Endodermal cell (in vitro differentiated cells): Measurements from ENCODE around the gene BCL7A. TPM values are rescaled to one million over a fixed set of nuclear protein-coding genes. Genes with fewer than 3 reads are reported as not detected.
A peak's percentile ranks its signal among the peaks of the same experiment; 100 is the strongest.

Experiments
- DNase-seq: peaks from one replicate; pipeline ENCODE4 v3.0.0-alpha.2; 2017
- H3K27ac ChIP-seq: 2 replicates; pipeline ENCODE4 v1.5.1; 2013; ENCODE audit warnings: mild to moderate bottlenecking, low read depth, low read length, moderate library complexity
- H3K27me3 ChIP-seq: 2 replicates; pipeline ENCODE4 v1.6.1; 2013; ENCODE audit warnings: mild to moderate bottlenecking, low read length, moderate library complexity; ENCODE audit not compliant: insufficient read depth, control insufficient read depth, poor library complexity, severe bottlenecking
- H3K36me3 ChIP-seq: 2 replicates; pipeline ENCODE4 v1.7.0; 2013; ENCODE audit warnings: mild to moderate bottlenecking, low read length, moderate library complexity; ENCODE audit not compliant: control insufficient read depth, insufficient read depth
- H3K4me1 ChIP-seq: one replicate; pipeline ENCODE4 v1.7.0; 2013; ENCODE audit warnings: low read length; ENCODE audit not compliant: control insufficient read depth, insufficient read depth
- H3K4me3 ChIP-seq: 2 replicates; pipeline ENCODE4 v1.5.1; 2013; ENCODE audit warnings: mild to moderate bottlenecking, low read length, moderate library complexity
- H3K9ac ChIP-seq: 2 replicates; pipeline ENCODE4 v1.6.1; 2013; ENCODE audit warnings: mild to moderate bottlenecking, low read length, moderate library complexity; ENCODE audit not compliant: poor library complexity, severe bottlenecking; ENCODE audit errors: extremely low read depth
- H3K9me3 ChIP-seq: 2 replicates; pipeline ENCODE4 v1.6.1; 2013; ENCODE audit warnings: mild to moderate bottlenecking, low read length, moderate library complexity; ENCODE audit not compliant: control insufficient read depth
- H3K27ac Mint-ChIP-seq: 2 replicates; pipeline ENCODE4 v1.8.0; 2020; ENCODE audit warnings: mixed read lengths
- H3K27me3 Mint-ChIP-seq: 2 replicates; pipeline ENCODE4 v1.8.0; 2021; ENCODE audit warnings: mild to moderate bottlenecking, mixed read lengths; ENCODE audit not compliant: insufficient read depth
- H3K36me3 Mint-ChIP-seq: 2 replicates; pipeline ENCODE4 v1.8.0; 2020; ENCODE audit warnings: low read depth, mixed read lengths
- H3K4me1 Mint-ChIP-seq: 2 replicates; pipeline ENCODE4 v1.8.0; 2020; ENCODE audit warnings: mixed read lengths
- H3K4me3 Mint-ChIP-seq: 2 replicates; pipeline ENCODE4 v1.8.0; 2020; ENCODE audit warnings: mild to moderate bottlenecking, moderate library complexity, mixed read lengths
- H3K9me3 Mint-ChIP-seq: 2 replicates; pipeline ENCODE4 v1.8.0; 2020; ENCODE audit warnings: mild to moderate bottlenecking, mixed read lengths
- WGBS, 2 experiments: methylation state at CpG; one replicate each; pipeline versions ENCODE4 v1.1.5 to v1.1.7; 2013; ENCODE audit warnings: missing lambda C conversion rate in 2 of 2, mixed read lengths in 1 of 2; ENCODE audit not compliant: insufficient coverage in 1 of 2, insufficient read length in 1 of 2; 5-methylcytosine and 5-hydroxymethylcytosine counted together
- total RNA-seq, 2 donors: library from RNA; stranded (reverse); fragmentation: NEBNext Ultra II Directional in 1 of 2; extraction: Animal tissue kit (Norgen Biotek cat#: 25700) in 1 of 2; gene quantifications; 2 replicates in 1 of 2; 3 replicates in 1 of 2; pipeline ENCODE4 v1.2.1, GENCODE V29; 2021
- TF ChIP-seq, protein P1 (sequence below): fragments of 200-600 bp; sonication (generic); conservative IDR thresholded peaks from 2 replicates; pipeline ENCODE4 v1.5.0; 2021; ENCODE audit warnings: antibody characterized with exemption, mild to moderate bottlenecking

The BCL7A gene
- total RNA-seq, 2 donors from 2014 or later: 22.3 to 28.9 TPM

DNA sequence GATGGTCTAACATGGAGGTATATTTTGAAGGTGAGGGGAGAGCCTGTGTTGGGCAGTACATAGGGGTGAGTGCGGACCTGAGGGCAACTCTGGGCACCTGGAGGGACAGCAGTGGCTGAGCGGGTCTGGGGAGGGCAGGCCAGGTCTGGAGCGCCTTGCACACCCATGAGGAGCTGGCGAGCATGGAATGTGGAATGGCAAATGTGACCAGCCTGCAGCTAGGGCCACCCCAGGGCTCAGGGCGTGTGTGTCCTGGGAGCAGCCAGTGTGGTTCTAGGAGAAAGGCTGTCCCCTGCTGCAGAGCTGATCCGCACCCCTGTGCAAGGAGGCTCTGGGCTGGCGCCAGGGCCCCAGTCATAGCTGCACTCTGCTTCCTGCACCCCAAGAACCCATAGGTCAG lies 24.5 kb downstream of the BCL7A start:
- H3K9me3 Mint-ChIP-seq: no peaks in the 10 kb centered on the region
- no peaks in the 10 kb centered on the region for H3K27me3 Mint-ChIP-seq
- Histone ChIP-seq H3K9ac (no peak overlapping the region), H3K9me3 (no peaks in the 10 kb centered on the region), H3K27ac (no peak overlapping the region), H3K36me3 (peaks cover 43% of the 10 kb centered on the region), H3K4me1 (no peaks in the 10 kb centered on the region), H3K4me3 (no peak overlapping the region), H3K27me3 (no peaks in the 10 kb centered on the region)
- H3K4me1 Mint-ChIP-seq: no peaks in the 10 kb centered on the region
- WGBS, 2 experiments: 84 to 88% methylated on average over 4 to 7 of the region's 7 CpGs
- peak overlapping the region; percentile 48 for H3K27ac Mint-ChIP-seq
- TF ChIP-seq, protein P1, sequence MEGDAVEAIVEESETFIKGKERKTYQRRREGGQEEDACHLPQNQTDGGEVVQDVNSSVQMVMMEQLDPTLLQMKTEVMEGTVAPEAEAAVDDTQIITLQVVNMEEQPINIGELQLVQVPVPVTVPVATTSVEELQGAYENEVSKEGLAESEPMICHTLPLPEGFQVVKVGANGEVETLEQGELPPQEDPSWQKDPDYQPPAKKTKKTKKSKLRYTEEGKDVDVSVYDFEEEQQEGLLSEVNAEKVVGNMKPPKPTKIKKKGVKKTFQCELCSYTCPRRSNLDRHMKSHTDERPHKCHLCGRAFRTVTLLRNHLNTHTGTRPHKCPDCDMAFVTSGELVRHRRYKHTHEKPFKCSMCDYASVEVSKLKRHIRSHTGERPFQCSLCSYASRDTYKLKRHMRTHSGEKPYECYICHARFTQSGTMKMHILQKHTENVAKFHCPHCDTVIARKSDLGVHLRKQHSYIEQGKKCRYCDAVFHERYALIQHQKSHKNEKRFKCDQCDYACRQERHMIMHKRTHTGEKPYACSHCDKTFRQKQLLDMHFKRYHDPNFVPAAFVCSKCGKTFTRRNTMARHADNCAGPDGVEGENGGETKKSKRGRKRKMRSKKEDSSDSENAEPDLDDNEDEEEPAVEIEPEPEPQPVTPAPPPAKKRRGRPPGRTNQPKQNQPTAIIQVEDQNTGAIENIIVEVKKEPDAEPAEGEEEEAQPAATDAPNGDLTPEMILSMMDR: no peak
- H3K36me3 Mint-ChIP-seq: peaks cover 52% of the 10 kb centered on the region
- DNase-seq: no peak
- H3K4me3 Mint-ChIP-seq: no peak overlapping the region

DNA sequence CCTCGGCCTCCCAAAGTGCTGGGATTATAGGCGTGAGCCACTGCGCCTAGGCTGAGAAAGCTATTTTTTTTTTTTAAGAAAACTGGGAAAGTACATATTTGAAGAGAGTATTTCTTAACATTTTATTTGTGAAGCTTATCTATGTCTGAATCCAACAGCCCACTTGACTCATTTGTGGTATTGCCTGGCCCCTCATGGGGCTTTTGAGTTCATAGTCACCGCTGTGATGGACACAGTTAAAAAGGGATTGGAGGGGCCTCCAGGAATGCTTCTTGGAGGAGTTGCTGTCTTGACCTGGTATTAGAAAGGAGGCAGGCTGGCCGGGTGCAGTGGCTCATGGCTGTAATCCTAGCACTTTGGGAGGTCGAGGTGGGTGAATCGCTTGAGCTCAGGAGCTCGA lies 26.5 kb downstream of the BCL7A start:
- Mint-ChIP-seq H3K36me3 (peaks cover 37% of the 10 kb centered on the region), H3K27me3 (no peaks in the 10 kb centered on the region), H3K4me1 (no peaks in the 10 kb centered on the region)

DNA sequence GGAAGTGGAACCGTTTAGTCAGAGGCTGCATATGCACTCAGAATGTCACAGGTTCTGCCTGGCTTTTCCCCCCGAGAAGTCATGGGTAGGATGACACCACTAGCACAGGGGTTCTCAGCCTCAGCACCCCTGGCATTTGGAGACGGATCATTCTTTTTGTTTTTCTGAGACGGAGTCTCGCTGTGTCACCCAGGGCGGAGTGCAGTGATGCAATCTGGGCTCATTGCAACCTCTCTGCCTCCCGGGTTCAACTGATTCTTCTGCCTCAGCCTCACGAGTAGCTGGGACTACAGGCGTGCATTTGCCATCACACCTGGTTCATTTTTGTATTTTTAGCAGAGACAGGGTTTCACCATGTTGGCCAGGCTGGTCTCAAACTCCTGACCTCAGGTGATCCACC lies 28.1 kb downstream of the BCL7A start:
- H3K27me3 Mint-ChIP-seq: no peaks in the 10 kb centered on the region
- Histone ChIP-seq H3K9me3 (no peaks in the 10 kb centered on the region), H3K27me3 (no peaks in the 10 kb centered on the region), H3K36me3 (peaks cover 30% of the 10 kb centered on the region), H3K4me1 (no peaks in the 10 kb centered on the region), H3K27ac (no peak overlapping the region), H3K4me3 (no peak overlapping the region), H3K9ac (no peak overlapping the region)
- H3K4me1 Mint-ChIP-seq: no peaks in the 10 kb centered on the region
- TF ChIP-seq, protein P1: no peak
- H3K27ac Mint-ChIP-seq: no peak overlapping the region
- H3K36me3 Mint-ChIP-seq: peaks cover 32% of the 10 kb centered on the region
- WGBS, 2 experiments: 93 to 96% methylated on average over 9 of the region's 9 CpGs
- no peak overlapping the region for H3K4me3 Mint-ChIP-seq
- no peaks in the 10 kb centered on the region for H3K9me3 Mint-ChIP-seq
- DNase-seq: no peak

More for the DNA sequence above, 26.5 kb downstream of the BCL7A start:
- no peak overlapping the region for H3K4me3 Mint-ChIP-seq
- TF ChIP-seq, protein P1: no peak
- 96 to 97% methylated on average over 8 of the region's 8 CpGs for WGBS, 2 experiments
- Histone ChIP-seq H3K27me3 (no peaks in the 10 kb centered on the region), H3K36me3 (peaks cover 35% of the 10 kb centered on the region), H3K4me1 (no peaks in the 10 kb centered on the region), H3K27ac (no peak overlapping the region), H3K4me3 (no peak overlapping the region), H3K9me3 (no peaks in the 10 kb centered on the region), H3K9ac (no peak overlapping the region)
- no peak for DNase-seq
- no peaks in the 10 kb centered on the region for H3K9me3 Mint-ChIP-seq
- no peak overlapping the region for H3K27ac Mint-ChIP-seq
